Lower lobe of right lung (tissue), 2 donors: ENCODE measurements around the gene SEMA7A. TPM values are rescaled to one million over a fixed set of nuclear protein-coding genes. Genes with fewer than 3 reads are reported as not detected.
A peak's percentile ranks its signal among the peaks of the same experiment; 100 is the strongest.

Experiments used
- ATAC-seq, 2 donors: fragments of 200-7000 bp; cut with Tn5 transposase; one replicate each; pipeline ENCODE4 v1.9.1; 2020 to 2022; ENCODE audit warnings: mild to moderate bottlenecking in 2 of 2, moderate library complexity in 2 of 2
- DNase-seq: peaks from one replicate; pipeline ENCODE4 v3.0.0-alpha.2; 2020
- H3K27ac ChIP-seq: fragments of 200-600 bp; one replicate; pipeline ENCODE4 v1.8.0; 2022
- H3K27me3 ChIP-seq: fragments of 200-600 bp; one replicate; pipeline ENCODE4 v1.8.0; 2022; ENCODE audit warnings: low read depth
- H3K36me3 ChIP-seq: fragments of 200-600 bp; one replicate; pipeline ENCODE4 v1.8.0; 2022; ENCODE audit warnings: mild to moderate bottlenecking
- H3K4me1 ChIP-seq: fragments of 200-600 bp; one replicate; pipeline ENCODE4 v1.8.0; 2022
- H3K4me3 ChIP-seq: fragments of 200-600 bp; one replicate; pipeline ENCODE4 v1.8.0; 2022; ENCODE audit warnings: mild to moderate bottlenecking
- H3K9me3 ChIP-seq: fragments of 200-600 bp; one replicate; pipeline ENCODE4 v1.8.0; 2022
- CTCF ChIP-seq: fragments of 200-600 bp; IDR thresholded peaks from one replicate; pipeline ENCODE4 v1.8.0; 2022; ENCODE audit warnings: antibody characterized with exemption, mild to moderate bottlenecking
- intact Hi-C: fragments of 100-400 bp; cut with DNase I; formaldehyde crosslinking; loops from one replicate; pipeline ENCODE4 v1.11.0; 2022
- total RNA-seq: library from RNA; stranded (reverse); fragmentation: NEBNext Ultra II Directional; extraction: Animal tissue kit (Norgen Biotek cat#: 25700); gene quantifications from one replicate; pipeline ENCODE4 v1.2.1, GENCODE V29; 2021
- donor health status: DM: no; HTN: yes; CAD: no; lungs with severe emphysema.

SEMA7A gene
- total RNA-seq, 1 donor from 2014 or later = 4.6 TPM

GRCh38 chr15:74432271-74432967 lies 1.3 kb downstream of the SEMA7A start:
- H3K27ac ChIP-seq = peak overlapping the region; percentile 76
- H3K4me1 ChIP-seq = peaks cover 31% of the 10 kb centered on the region
- peaks cover 12% of the 10 kb centered on the region for H3K27me3 ChIP-seq
- no peaks in the 10 kb centered on the region for H3K9me3 ChIP-seq
- H3K4me3 ChIP-seq = peak overlapping the region; percentile 87
- no peak for TF ChIP-seq CTCF
- no peaks in the 10 kb centered on the region for H3K36me3 ChIP-seq
- intact Hi-C loops = no loop called here
- no peak for ATAC-seq
- DNase-seq = no peak

GRCh38 chr15:74431645-74432044 lies 2.1 kb downstream of the SEMA7A start:
- no peak overlapping the region for H3K4me3 ChIP-seq
- H3K9me3 ChIP-seq = no peaks in the 10 kb centered on the region
- DNase-seq = no peak
- intact Hi-C loops = no loop called here
- H3K27ac ChIP-seq = no peak overlapping the region
- peaks cover 31% of the 10 kb centered on the region for H3K4me1 ChIP-seq
- H3K27me3 ChIP-seq = peaks cover 12% of the 10 kb centered on the region
- no peak for TF ChIP-seq CTCF
- no peak for ATAC-seq
- H3K36me3 ChIP-seq = no peaks in the 10 kb centered on the region

- peaks cover 12% of the 10 kb centered on the region for H3K27me3 ChIP-seq
- H3K4me3 ChIP-seq = no peak overlapping the region
- no peaks in the 10 kb centered on the region for H3K36me3 ChIP-seq
- TF ChIP-seq CTCF = no peak
- no peak for DNase-seq
- no peaks in the 10 kb centered on the region for H3K9me3 ChIP-seq
- peaks cover 31% of the 10 kb centered on the region for H3K4me1 ChIP-seq
- no peak overlapping the region for H3K27ac ChIP-seq
- no peak for ATAC-seq
- intact Hi-C loops = no loop called here
These were observed 2.6 kb downstream of the SEMA7A start for GRCh38 chr15:74431116-74431515.

- ATAC-seq = no peak
- intact Hi-C loops = no loop called here
- no peak for DNase-seq
- Histone ChIP-seq H3K4me3 (no peak overlapping the region), H3K36me3 (no peaks in the 10 kb centered on the region), H3K27ac (no peak overlapping the region), H3K4me1 (peaks cover 31% of the 10 kb centered on the region), H3K9me3 (no peaks in the 10 kb centered on the region), H3K27me3 (peaks cover 12% of the 10 kb centered on the region)
- TF ChIP-seq CTCF = no peak
These were observed 3.2 kb downstream of the SEMA7A start for GRCh38 chr15:74430510-74430951.

- Histone ChIP-seq H3K4me1 (peaks cover 30% of the 10 kb centered on the region), H3K27me3 (peaks cover 12% of the 10 kb centered on the region), H3K4me3 (no peak overlapping the region), H3K27ac (no peak overlapping the region), H3K36me3 (no peaks in the 10 kb centered on the region), H3K9me3 (no peaks in the 10 kb centered on the region)
- intact Hi-C loops = no loop called here
- no peak for TF ChIP-seq CTCF
- no peak for DNase-seq
- no peak for ATAC-seq
These were observed 3.9 kb downstream of the SEMA7A start for GRCh38 chr15:74429781-74430400.
